Anterior cingulate cortex (tissue), 58 donors: ENCODE data around the gene NFKBIL1.
"Not testable (repeated sequence)": the region's sequence is repeated elsewhere in the genome, so short reads cannot be mapped to it uniquely, and the experiment has no call there.

Experiments
- DNase-seq, 58 donors: peaks; one replicate each; lab custom pipeline; 2025; lab: John Stamatoyannopoulos, UW

Gene NFKBIL1

GRCh38 chr6:31578184-31579118, 31.0 kb downstream of the NFKBIL1 start:
- no peak for DNase-seq

GRCh38 chr6:31579119-31579505, 31.7 kb downstream of the NFKBIL1 start:
- no peak for DNase-seq

GRCh38 chr6:31579546-31580437, 32.4 kb downstream of the NFKBIL1 start:
- DNase-seq: no peak

- no peak for DNase-seq
Measured at GRCh38 chr6:31580438-31580740, 33.0 kb downstream of the NFKBIL1 start.

GRCh38 chr6:31580807-31581433, 33.5 kb downstream of the NFKBIL1 start:
- peak in 57 of 58 donors; percentile 14 to 90 (median 73) for DNase-seq

- peak in 6 of 58 donors; percentile 9 to 36 (median 26) for DNase-seq
Measured at GRCh38 chr6:31581434-31582229, 34.2 kb downstream of the NFKBIL1 start.

GRCh38 chr6:31582230-31582643, 34.8 kb downstream of the NFKBIL1 start, which contains the start of gene LTB:
Gene LTB (minus strand): TSS chr6:31582424. CDS start chr6:31582417, 7 bp downstream.
- no peak for DNase-seq

- DNase-seq: no peak
Measured at GRCh38 chr6:31585491-31585890, 38.1 kb downstream of the NFKBIL1 start.

- DNase-seq: peak in 8 of 58 donors; percentile 2 to 30 (median 10)
Measured at GRCh38 chr6:31586008-31586407, 38.6 kb downstream of the NFKBIL1 start, which contains the start of gene LST1. Gene LST1 (plus strand): TSS chr6:31586277. CDS start chr6:31587300, 1,023 bp downstream.

GRCh38 chr6:31586599-31587281, 39.3 kb downstream of the NFKBIL1 start:
- DNase-seq: peak in 12 of 58 donors; percentile 3 to 47 (median 29)

- DNase-seq: no peak
Measured at GRCh38 chr6:31587791-31588777, 40.7 kb downstream of the NFKBIL1 start.

GRCh38 chr6:31588871-31589650, 41.7 kb downstream of the NFKBIL1 start:
- no peak for DNase-seq

- DNase-seq: not testable (repeated sequence)
Measured at GRCh38 chr6:31590691-31591090, 43.3 kb downstream of the NFKBIL1 start.

GRCh38 chr6:31592396-31592771, 45.0 kb downstream of the NFKBIL1 start:
- DNase-seq: no peak

GRCh38 chr6:31597006-31597405, 49.6 kb downstream of the NFKBIL1 start:
- DNase-seq: no peak

- no peak for DNase-seq
Measured at GRCh38 chr6:31607317-31607716, 59.9 kb downstream of the NFKBIL1 start.
